Liver (tissue), 9 donors: ENCODE results near the gene MLX. TPM values are rescaled to one million over a fixed set of nuclear protein-coding genes. Genes with fewer than 3 reads are reported as not detected.

Experiments used
- DNase-seq: peaks from one replicate; pipeline ENCODE4 v3.0.0-alpha.2; 2017; ENCODE audit warnings: low spot score
- H3K27ac ChIP-seq, 2 donors: one replicate each; pipeline ENCODE4 v1.7.0; 2013; ENCODE audit warnings: inconsistent platforms in 2 of 2, low read length in 2 of 2, control low read depth in 1 of 2, low read depth in 1 of 2, mild to moderate bottlenecking in 1 of 2
- H3K27me3 ChIP-seq, 4 donors: one replicate each; pipeline versions ENCODE4 v1.6.1 to v1.7.0; 2013; ENCODE audit warnings: low read length in 3 of 4, inconsistent platforms in 1 of 4, mild to moderate bottlenecking in 1 of 4, moderate library complexity in 1 of 4; ENCODE audit not compliant: control insufficient read depth in 4 of 4, insufficient read depth in 4 of 4
- H3K36me3 ChIP-seq, 4 donors: one replicate each; pipeline versions ENCODE4 v1.6.1 to v1.7.0; 2013; ENCODE audit warnings: low read length in 3 of 4, mild to moderate bottlenecking in 3 of 4, low read depth in 1 of 4, moderate library complexity in 1 of 4; ENCODE audit not compliant: control insufficient read depth in 4 of 4, insufficient read depth in 3 of 4
- H3K4me1 ChIP-seq, 4 donors: one replicate each; pipeline versions ENCODE4 v1.6.1 to v1.7.0; 2013; ENCODE audit warnings: low read length in 3 of 4, mild to moderate bottlenecking in 3 of 4, moderate library complexity in 1 of 4; ENCODE audit not compliant: control insufficient read depth in 4 of 4, insufficient read depth in 4 of 4
- H3K4me3 ChIP-seq, 3 donors: one replicate each; pipeline versions ENCODE4 v1.6.1 to v1.7.0; 2013; ENCODE audit warnings: low read length in 3 of 3, control low read depth in 1 of 3, low read depth in 1 of 3, mild to moderate bottlenecking in 1 of 3
- H3K9ac ChIP-seq, 2 donors: one replicate each; pipeline ENCODE4 v1.7.0; 2013; ENCODE audit warnings: low read length in 2 of 2, mild to moderate bottlenecking in 2 of 2, moderate library complexity in 2 of 2, control low read depth in 1 of 2, low read depth in 1 of 2
- H3K9me3 ChIP-seq, 4 donors: one replicate each; pipeline versions ENCODE4 v1.6.1 to v1.7.0; 2013; ENCODE audit warnings: low read length in 3 of 4; ENCODE audit not compliant: control insufficient read depth in 4 of 4
- ATF3 ChIP-seq: IDR thresholded peaks from 2 replicates; pipeline ENCODE4 v1.6.1; 2016; ENCODE audit warnings: antibody characterized with exemption
- CTCF ChIP-seq: fragments of 150-350 bp; IDR thresholded peaks from 2 replicates; pipeline ENCODE4 v1.5.1; 2017; ENCODE audit warnings: improper control_type of control experiment, low read depth, low read length; ENCODE audit not compliant: missing input control
- EGR1 ChIP-seq, 2 donors: IDR thresholded peaks; 2 replicates each; pipeline ENCODE4 v1.6.1; 2016 to 2018; ENCODE audit warnings: antibody characterized with exemption in 2 of 2, low read depth in 2 of 2
- FOXA1 ChIP-seq: IDR thresholded peaks from 2 replicates; pipeline ENCODE4 v1.6.1; 2016; ENCODE audit warnings: antibody characterized with exemption
- FOXA2 ChIP-seq: IDR thresholded peaks from 2 replicates; pipeline ENCODE4 v1.6.1; 2016; ENCODE audit warnings: antibody characterized with exemption
- GABPA ChIP-seq, 2 donors: IDR thresholded peaks in 1 of 2; conservative IDR thresholded peaks in 1 of 2; 2 replicates each; pipeline ENCODE4 v1.6.1; 2016; ENCODE audit warnings: antibody characterized with exemption in 2 of 2, mild to moderate bottlenecking in 1 of 2, moderate library complexity in 1 of 2
- HNF4A ChIP-seq, 2 donors: conservative IDR thresholded peaks; 2 replicates each; pipeline ENCODE4 v1.6.1; 2016; ENCODE audit warnings: antibody characterized with exemption in 2 of 2, mild to moderate bottlenecking in 2 of 2
- HNF4G ChIP-seq: IDR thresholded peaks from 2 replicates; pipeline ENCODE4 v1.6.1; 2016; ENCODE audit warnings: antibody characterized with exemption
- JUND ChIP-seq, 2 donors: IDR thresholded peaks; 2 replicates each; pipeline ENCODE4 v1.6.1; 2016; ENCODE audit warnings: antibody characterized with exemption in 2 of 2
- MAX ChIP-seq: IDR thresholded peaks from 2 replicates; pipeline ENCODE4 v1.6.1; 2016; ENCODE audit warnings: antibody characterized with exemption
- NR2F2 ChIP-seq: IDR thresholded peaks from 2 replicates; pipeline ENCODE4 v1.6.1; 2016; ENCODE audit warnings: antibody characterized with exemption
- RAD21 ChIP-seq, 2 donors: IDR thresholded peaks; 2 replicates each; pipeline ENCODE4 v1.6.1; 2016; ENCODE audit warnings: antibody characterized with exemption in 2 of 2, mild to moderate bottlenecking in 2 of 2
- REST ChIP-seq: IDR thresholded peaks from 2 replicates; pipeline ENCODE4 v1.6.1; 2016; ENCODE audit warnings: antibody characterized with exemption, mild to moderate bottlenecking
- RXRA ChIP-seq, 2 donors: IDR thresholded peaks; 2 replicates each; pipeline ENCODE4 v1.6.1; 2017 to 2018; ENCODE audit warnings: antibody characterized with exemption in 2 of 2, mild to moderate bottlenecking in 1 of 2
- SP1 ChIP-seq: IDR thresholded peaks from 2 replicates; pipeline ENCODE4 v1.6.1; 2018; ENCODE audit warnings: antibody characterized with exemption, mild to moderate bottlenecking
- TAF1 ChIP-seq: conservative IDR thresholded peaks from 2 replicates; pipeline ENCODE4 v1.6.1; 2016; ENCODE audit warnings: antibody characterized with exemption, mild to moderate bottlenecking
- YY1 ChIP-seq: IDR thresholded peaks from 2 replicates; pipeline ENCODE4 v1.6.1; 2016; ENCODE audit warnings: antibody characterized with exemption, mild to moderate bottlenecking
- ZBTB33 ChIP-seq: IDR thresholded peaks from 2 replicates; pipeline ENCODE4 v1.6.1; 2016; ENCODE audit warnings: antibody characterized with exemption
- WGBS: extraction: QIAGEN DNeasy Blood & Tissue Kit; methylation state at CpG from one replicate; pipeline ENCODE4 v1.1.7; 2013; 5-methylcytosine and 5-hydroxymethylcytosine counted together
- polyA plus RNA-seq, 2 donors: library from polyadenylated mRNA; stranded (reverse) in 1 of 2; unstranded in 1 of 2; fragments of 200-250 nt in 1 of 2; fragments of >200 nt in 1 of 2; fragmentation: Nextera tagmentation in 1 of 2; extraction: Ambion mirVana in 1 of 2; gene quantifications; one replicate each; pipeline versions ENCODE4 v1.2.1 to v1.2.3, GENCODE V29; 2013 to 2015
- total RNA-seq, 2 donors: library from RNA; depleted of rRNA; stranded (reverse); fragments of >200 nt; gene quantifications; one replicate each; pipeline ENCODE4 v1.2.3, GENCODE V29; 2014
- donor health status: healthy.
- donor health status: healthy.
- donor health status: healthy.
- donor health status: healthy.
- donor health status: healthy.

MLX gene
- total and polyA plus RNA-seq, 4 donors: 19.4 to 40.0 (median 32.1) TPM

- H3K27ac ChIP-seq: peak overlapping the region; percentile 79 to 90
- H3K36me3 ChIP-seq: peaks cover 0 to 12% (median 7%) of the 10 kb centered on the region in 4 donors
- H3K4me1 ChIP-seq: peaks cover 4 to 41% (median 25%) of the 10 kb centered on the region in 4 donors
- peak overlapping the region in 1 of 2 donors; percentile 36 for H3K9ac ChIP-seq
- H3K27me3 ChIP-seq: no peaks in the 10 kb centered on the region
- H3K4me3 ChIP-seq: no peak overlapping the region
- DNase-seq: no peak
- 61% methylated on average over 9 of the region's 9 CpGs for WGBS
- TF ChIP-seq NR2F2 (peak; percentile 7), HNF4A (conservative IDR thresholded peaks at IDR 0.05) (no peak), YY1 (no peak), JUND (IDR thresholded peaks at IDR 0.05) (peak in 1 of 2 donors; percentile 61)
- H3K9me3 ChIP-seq: no peaks in the 10 kb centered on the region
Observed at GRCh38 chr17:42518046-42518754, 48.7 kb upstream of the MLX start.

GRCh38 chr17:42518755-42519545 lies 48.0 kb upstream of the MLX start:
- peaks cover 4 to 44% (median 25%) of the 10 kb centered on the region in 4 donors for H3K4me1 ChIP-seq
- peak overlapping the region; percentile 79 to 90 for H3K27ac ChIP-seq
- H3K27me3 ChIP-seq: no peaks in the 10 kb centered on the region
- TF ChIP-seq FOXA2: no peak
- no peak for TF ChIP-seq RAD21 (IDR thresholded peaks at IDR 0.05)
- no peak for TF ChIP-seq EGR1 (IDR thresholded peaks at IDR 0.05; ENCODE audit: low read depth in 2 of 2)
- no peak for TF ChIP-seq YY1
- no peak for TF ChIP-seq JUND (IDR thresholded peaks at IDR 0.05)
- no peak for TF ChIP-seq ATF3
- no peak for TF ChIP-seq NR2F2
- no peak for TF ChIP-seq REST
- no peak for TF ChIP-seq CTCF
- no peak for TF ChIP-seq SP1
- TF ChIP-seq HNF4A (conservative IDR thresholded peaks at IDR 0.05): no peak
- no peak for TF ChIP-seq RXRA (IDR thresholded peaks at IDR 0.05)
- no peak for TF ChIP-seq HNF4G
- no peak for TF ChIP-seq GABPA (IDR thresholded peaks at IDR 0.05 in 1 of 2, conservative IDR thresholded peaks at IDR 0.05 in 1 of 2)
- TF ChIP-seq MAX: no peak
- TF ChIP-seq FOXA1: no peak
- TF ChIP-seq TAF1: no peak
- TF ChIP-seq ZBTB33: no peak
- peak; percentile 83 for DNase-seq
- H3K4me3 ChIP-seq: no peak overlapping the region
- H3K9me3 ChIP-seq: no peaks in the 10 kb centered on the region
- peaks cover 0 to 10% (median 6%) of the 10 kb centered on the region in 4 donors for H3K36me3 ChIP-seq
- H3K9ac ChIP-seq: no peak overlapping the region
- 54% methylated on average over 6 of the region's 6 CpGs for WGBS
